GM12864 (cell line): Measurements from ENCODE around the gene PIP5KL1.

Experiments used
- DNase-seq: peaks from one replicate; pipeline ENCODE4 v3.0.0-alpha.2; 2011; ENCODE audit warnings: low read depth
- H3K4me3 ChIP-seq: 2 replicates; pipeline ENCODE4 v1.5.1; 2011; ENCODE audit warnings: mild to moderate bottlenecking, low read depth, low read length, control low read depth
- TF ChIP-seq, protein P1 (sequence below): IDR thresholded peaks from 2 replicates; pipeline ENCODE4 v1.5.1; 2011; ENCODE audit warnings: low read depth, mild to moderate bottlenecking, moderate library complexity, low read length, control low read depth, inconsistent platforms; ENCODE audit errors: missing control alignments

The PIP5KL1 gene

DNA sequence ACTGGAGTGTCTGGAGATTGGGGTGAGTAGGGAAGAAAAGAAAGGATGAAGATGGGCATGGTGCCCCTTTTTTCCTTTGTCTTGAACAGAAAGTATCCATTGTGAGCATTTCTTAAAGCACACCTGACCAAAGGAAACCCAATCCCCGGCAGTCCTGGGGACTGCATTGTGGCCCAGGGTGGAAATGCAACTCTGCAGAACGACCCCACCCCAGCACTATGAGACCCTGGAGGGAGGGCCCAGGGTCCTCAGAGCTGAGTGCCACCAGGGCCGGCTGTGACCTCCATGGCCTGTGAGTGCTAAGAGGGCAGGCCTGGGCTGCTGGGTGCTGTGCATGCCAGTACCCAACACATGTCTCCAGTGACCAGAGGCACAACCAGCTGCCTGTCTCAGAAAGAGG, 31.7 kb upstream of the PIP5KL1 start:
- no peak overlapping the region for H3K4me3 ChIP-seq
- TF ChIP-seq, protein P1, sequence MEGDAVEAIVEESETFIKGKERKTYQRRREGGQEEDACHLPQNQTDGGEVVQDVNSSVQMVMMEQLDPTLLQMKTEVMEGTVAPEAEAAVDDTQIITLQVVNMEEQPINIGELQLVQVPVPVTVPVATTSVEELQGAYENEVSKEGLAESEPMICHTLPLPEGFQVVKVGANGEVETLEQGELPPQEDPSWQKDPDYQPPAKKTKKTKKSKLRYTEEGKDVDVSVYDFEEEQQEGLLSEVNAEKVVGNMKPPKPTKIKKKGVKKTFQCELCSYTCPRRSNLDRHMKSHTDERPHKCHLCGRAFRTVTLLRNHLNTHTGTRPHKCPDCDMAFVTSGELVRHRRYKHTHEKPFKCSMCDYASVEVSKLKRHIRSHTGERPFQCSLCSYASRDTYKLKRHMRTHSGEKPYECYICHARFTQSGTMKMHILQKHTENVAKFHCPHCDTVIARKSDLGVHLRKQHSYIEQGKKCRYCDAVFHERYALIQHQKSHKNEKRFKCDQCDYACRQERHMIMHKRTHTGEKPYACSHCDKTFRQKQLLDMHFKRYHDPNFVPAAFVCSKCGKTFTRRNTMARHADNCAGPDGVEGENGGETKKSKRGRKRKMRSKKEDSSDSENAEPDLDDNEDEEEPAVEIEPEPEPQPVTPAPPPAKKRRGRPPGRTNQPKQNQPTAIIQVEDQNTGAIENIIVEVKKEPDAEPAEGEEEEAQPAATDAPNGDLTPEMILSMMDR: no peak
- DNase-seq: no peak

DNA sequence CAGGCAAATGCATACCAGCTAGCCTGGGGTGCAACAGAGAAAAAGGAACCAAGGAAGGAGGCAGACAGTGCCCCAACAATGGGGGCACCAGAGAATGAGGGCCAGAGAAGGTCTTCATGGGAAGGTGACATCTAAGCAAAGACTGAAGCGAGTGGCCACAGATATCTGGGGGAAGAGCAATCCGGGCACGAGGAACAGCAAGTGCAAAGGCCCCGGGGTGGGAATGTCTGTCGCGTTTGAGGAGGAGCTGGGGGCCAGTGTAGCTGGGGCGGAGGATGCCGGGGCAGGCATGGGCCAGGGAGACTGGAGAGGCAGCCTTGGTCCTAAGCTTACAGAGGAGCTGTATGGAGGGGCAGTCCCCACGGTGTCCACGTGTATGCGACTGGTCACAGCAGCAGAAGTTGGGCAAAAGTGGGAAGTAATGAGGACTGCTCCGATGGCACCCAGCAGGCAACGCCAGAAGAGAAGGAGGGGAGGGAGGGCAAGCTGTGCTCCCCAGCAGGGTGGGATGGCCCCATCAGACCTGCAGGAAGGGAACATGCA, 31.1 kb upstream of the PIP5KL1 start:
- TF ChIP-seq, protein P1: no peak
- no peak overlapping the region for H3K4me3 ChIP-seq
- DNase-seq: no peak

DNA sequence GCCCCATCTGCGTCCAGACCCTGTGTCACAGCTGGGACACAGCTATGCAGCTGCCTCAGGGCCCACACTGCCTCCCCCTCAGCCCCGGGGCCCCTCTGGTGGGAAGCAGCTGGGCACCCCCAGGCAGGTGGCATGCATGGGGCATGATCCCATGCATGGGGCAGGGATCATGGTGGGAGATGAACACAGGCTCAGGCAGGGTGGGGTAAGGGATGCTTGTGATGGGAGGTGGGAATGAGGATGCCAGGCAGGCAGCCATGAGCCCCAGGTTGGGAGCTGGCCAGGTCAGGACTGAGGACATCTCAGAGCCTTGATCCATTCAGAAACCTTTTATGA, 30.5 kb upstream of the PIP5KL1 start:
- no peak for DNase-seq
- TF ChIP-seq, protein P1: no peak
- no peak overlapping the region for H3K4me3 ChIP-seq

DNA sequence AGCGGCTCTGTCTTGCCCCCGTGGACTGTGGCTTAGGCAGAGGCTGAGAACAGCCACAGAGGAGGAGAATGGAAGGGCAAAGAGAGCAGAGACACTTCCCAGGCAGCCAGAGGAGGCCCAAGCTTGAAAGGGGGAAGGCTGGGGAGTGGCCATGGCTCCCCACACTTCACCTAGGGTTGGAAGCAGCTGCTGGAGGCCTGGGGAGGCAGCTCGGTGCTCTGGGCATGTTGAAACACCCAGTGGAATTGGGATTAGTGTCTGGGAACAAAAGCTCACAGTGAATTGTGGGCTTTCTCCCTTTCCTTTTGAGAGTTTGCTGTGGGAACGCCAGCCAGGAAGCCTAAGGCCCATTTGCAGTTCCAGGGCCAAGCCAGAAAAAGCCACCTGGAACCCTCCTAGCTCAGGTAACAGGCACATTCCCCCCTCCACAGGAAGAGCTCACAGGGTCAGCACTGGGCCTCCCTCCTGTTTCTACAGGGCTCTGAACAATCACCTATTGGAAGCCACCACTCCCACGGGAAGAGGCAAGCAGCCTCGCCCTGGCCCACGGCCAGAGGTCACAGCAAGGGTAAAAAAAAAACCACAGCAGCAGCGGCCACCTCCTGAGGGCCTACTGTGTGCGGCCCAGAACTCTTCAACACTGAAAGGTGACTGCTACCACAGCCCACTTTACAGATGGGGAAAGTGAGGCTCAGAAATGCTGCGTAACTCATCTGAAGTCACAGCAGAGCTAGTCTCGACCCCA, 30.0 kb upstream of the PIP5KL1 start:
- TF ChIP-seq, protein P1: no peak
- H3K4me3 ChIP-seq: no peak overlapping the region
- no peak for DNase-seq

DNA sequence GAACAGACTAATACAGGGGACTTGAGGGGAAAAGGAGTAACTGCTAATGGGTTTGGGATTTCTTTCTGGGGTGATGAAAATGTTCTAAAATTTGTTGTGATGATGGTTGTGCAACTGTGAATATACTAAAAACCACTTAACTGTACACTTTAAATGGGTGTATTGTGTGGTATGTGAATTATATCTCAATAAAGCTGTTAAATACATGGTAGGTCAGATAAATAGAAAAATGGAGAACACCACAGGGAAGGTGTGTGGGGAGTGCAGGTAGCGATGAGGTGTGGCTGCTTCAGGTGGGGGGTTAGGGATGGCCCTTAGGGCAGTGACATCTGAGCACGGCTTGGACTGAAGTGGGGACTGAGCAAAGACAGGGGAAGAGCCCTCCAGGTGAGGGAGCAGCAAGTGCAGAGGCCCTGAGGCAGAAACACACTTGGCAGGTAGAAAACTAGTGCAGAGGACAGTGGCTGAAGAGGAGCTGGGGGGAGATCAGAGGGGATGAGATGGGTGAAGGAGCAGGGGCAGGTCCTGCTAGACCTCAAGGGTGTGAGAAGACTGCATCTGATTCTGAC, 29.3 kb upstream of the PIP5KL1 start:
- TF ChIP-seq, protein P1: no peak
- no peak overlapping the region for H3K4me3 ChIP-seq
- DNase-seq: no peak

DNA sequence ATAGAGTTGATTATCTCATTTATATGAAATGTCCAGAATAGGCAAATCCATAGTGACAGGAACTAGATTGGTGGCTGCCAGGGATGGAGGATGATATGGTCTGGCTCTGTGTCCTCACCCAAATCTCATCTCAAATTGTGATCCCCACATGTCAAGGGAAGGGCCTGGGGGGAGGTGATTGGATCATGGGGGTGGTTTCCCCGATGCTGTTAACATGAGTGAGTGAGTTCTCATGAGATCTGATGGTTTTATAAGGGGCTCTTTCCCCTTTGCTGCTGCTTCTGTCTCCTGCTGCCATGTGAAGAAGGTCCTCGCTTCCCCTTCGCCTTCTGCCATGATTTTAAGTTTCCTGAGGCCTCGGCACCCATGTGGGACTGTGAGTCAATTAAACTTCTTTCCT, 28.8 kb upstream of the PIP5KL1 start:
- TF ChIP-seq, protein P1: no peak
- no peak for DNase-seq
- H3K4me3 ChIP-seq: no peak overlapping the region

DNA sequence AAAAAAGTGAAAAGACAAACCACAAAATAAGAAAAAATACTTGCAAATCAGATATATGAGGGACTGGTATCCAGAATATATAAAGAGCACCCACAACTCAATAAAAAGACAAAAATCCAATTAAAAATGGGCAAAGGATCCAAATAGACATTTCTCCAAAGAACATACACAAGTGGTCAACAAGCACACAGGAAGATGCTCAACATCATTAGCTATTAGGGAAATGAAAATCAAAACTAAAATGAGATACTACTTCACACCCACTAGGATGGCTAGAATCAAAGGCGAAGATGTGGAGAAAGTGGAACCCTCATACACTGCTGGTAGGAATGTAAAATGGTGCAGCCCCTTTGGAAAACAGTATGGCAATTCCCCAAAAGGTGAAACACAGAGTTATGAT, 28.2 kb upstream of the PIP5KL1 start:
- DNase-seq: no peak
- H3K4me3 ChIP-seq: no peak overlapping the region
- TF ChIP-seq, protein P1: no peak
